GM12801 (cell line): ENCODE data around the gene YY1.

Source experiments
- TF ChIP-seq, protein P1 (sequence below): IDR thresholded peaks from one replicate; pipeline ENCODE4 v1.5.1; 2011; ENCODE audit warnings: control low read depth; ENCODE audit not compliant: insufficient read length; ENCODE audit errors: extremely low read depth

YY1 gene

DNA sequence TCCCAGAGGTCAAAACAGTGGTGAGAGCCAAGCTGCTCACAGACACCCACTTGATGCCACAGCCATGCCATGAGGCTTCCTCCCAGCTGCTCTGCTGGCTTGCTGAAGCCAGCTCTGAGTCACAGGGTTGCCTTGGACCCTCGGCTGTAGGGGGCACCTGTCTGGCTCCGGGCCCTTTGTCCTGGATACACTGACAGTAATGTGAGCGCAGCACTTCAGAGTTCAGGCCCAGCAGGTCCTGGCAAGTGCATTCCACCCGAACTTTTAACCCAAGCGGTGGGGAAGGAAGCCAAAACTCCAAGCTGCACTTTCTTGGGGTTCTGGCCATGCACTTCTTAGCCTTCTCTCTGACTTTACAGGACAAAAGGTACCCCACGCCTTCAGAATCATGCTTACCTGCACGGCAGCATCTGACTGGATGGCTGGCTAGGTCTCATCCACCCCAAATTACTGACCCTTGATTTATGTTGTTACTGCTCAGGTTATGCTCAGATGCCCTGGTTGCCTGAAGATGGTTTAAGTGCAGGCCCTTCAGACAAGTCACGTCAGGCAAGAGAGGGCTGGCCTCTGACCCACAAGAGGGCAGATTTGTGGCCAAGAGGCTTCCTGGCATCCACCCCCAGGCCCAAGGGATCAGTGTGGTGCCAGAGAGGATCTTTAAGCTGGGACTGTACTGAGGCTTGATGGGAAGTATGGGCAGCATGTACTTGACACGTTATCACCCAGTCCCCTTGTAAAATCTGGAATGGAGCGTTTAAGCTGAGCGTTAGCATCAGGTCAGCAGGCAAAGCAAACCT is 42.5 kb downstream of the YY1 start:
- TF ChIP-seq, protein P1, sequence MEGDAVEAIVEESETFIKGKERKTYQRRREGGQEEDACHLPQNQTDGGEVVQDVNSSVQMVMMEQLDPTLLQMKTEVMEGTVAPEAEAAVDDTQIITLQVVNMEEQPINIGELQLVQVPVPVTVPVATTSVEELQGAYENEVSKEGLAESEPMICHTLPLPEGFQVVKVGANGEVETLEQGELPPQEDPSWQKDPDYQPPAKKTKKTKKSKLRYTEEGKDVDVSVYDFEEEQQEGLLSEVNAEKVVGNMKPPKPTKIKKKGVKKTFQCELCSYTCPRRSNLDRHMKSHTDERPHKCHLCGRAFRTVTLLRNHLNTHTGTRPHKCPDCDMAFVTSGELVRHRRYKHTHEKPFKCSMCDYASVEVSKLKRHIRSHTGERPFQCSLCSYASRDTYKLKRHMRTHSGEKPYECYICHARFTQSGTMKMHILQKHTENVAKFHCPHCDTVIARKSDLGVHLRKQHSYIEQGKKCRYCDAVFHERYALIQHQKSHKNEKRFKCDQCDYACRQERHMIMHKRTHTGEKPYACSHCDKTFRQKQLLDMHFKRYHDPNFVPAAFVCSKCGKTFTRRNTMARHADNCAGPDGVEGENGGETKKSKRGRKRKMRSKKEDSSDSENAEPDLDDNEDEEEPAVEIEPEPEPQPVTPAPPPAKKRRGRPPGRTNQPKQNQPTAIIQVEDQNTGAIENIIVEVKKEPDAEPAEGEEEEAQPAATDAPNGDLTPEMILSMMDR: no peak

GRCh38 chr14:100282083-100282350 is 43.1 kb downstream of the YY1 start:
- TF ChIP-seq, protein P1: no peak

DNA sequence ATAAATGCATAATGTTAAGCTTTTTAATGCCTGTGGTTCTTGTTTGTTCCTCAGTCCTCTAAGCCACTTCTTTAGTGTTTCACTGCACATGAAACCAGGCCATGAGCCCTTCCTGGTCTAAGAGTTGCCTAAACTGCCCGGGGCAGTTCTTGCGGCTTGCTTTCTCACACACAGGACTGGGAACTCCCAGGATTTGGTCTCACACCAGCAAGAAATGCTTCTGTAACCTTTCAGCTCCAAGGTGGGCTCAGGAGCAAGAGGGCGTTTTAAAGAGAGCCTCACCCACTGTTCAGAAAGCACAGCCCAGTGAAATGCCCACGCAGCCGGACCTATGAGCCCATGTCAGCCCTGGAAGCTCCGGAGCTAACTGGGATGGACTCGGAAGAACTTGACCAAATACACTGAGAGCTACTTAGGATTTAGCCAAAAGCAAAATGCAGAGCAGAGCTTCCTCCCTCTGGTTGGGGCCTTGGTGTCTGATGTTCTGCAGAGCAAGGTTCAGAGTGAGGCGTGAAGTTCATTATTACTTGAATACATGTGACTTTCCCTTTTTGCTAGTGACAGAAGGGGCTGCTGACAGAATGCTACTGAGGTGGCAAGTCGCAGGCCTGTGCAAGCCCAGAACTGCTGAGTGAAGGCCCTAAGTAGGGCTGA is 43.9 kb downstream of the YY1 start:
- TF ChIP-seq, protein P1: no peak

- TF ChIP-seq, protein P1: no peak
These were observed 45.3 kb downstream of the YY1 start for GRCh38 chr14:100283984-100284881.

DNA sequence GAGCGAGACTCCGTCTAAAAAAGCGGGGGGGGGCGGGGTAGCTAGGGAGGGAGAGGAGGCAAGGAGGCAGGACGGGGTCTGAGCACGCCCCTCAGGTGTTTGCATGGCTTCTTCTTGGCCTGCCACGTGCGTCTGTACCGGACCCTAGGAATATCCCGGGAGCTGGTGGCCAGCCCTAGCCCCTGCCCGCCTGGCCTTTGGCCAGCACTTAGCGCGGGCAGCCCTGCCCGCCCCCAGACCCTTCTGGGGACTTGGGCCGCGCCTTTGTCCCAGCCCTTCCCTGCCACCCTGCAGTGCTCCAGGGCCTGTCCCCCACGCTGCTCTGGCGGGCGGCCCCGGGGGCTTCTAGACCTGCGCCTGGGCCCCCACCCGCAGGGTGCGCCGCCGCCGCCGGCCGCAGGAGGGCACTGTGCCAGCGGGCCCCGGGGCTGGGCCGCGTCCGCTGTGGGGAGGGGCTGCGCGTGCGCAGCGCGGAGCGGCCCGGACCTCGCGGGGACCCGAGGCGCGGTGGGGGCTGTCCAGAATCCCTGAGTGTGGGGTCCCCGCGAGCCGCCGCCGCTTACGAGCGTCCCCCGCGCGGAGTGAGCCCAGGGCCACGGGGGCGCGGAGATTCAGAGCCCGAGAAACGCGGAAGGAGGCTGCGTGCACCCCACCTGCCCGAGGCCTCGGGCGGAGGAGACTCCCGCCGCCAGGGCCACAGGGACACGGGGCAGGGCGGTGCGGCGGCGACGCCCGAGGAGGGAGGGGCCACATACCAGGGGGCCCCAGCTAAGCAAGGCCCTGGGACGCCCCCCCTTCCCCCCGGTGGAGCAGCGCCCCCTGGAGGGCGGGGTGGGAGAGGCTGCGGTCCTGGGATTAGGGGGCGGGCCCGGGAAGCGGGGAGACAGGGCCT is 46.3 kb downstream of the YY1 start:
- TF ChIP-seq, protein P1: no peak

DNA sequence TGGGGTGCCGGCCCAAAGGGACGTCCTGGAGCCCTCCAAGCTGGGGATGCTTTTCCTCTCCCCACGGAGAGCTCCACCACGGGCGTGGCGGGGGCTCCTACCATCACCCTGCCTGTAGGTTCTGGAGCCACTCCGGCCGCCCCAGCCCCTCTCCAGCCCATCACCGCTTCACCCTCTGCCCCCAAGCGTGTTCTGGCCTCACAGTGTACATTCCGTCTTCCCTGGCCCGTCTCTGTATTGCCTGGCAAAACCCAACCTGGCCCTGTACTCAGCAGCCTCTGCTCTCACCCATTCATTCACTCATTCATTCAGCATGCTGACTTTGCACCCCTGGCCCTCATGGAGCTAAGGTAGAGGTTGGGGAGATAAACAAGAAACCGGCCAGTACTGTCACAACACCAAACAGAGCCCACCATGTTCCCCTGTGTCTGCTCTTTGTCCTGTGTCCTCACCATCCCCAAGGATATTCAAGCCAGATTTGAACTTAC is 47.0 kb downstream of the YY1 start:
- TF ChIP-seq, protein P1: no peak
